Stimulated activated CD4-positive, alpha-beta T cell treated with anti-CD3 and anti-CD28 coated beads, TNF-alpha, amount 100 ng/mL, for 48 hours (primary cell): Measurements from ENCODE around the gene CFAP74.

Experiments used
- DNase-seq, 3 donors: peaks; one replicate each; pipeline ENCODE4 v3.0.0-alpha.2; 2020; ENCODE audit warnings: low read depth in 3 of 3

CFAP74 gene

DNA sequence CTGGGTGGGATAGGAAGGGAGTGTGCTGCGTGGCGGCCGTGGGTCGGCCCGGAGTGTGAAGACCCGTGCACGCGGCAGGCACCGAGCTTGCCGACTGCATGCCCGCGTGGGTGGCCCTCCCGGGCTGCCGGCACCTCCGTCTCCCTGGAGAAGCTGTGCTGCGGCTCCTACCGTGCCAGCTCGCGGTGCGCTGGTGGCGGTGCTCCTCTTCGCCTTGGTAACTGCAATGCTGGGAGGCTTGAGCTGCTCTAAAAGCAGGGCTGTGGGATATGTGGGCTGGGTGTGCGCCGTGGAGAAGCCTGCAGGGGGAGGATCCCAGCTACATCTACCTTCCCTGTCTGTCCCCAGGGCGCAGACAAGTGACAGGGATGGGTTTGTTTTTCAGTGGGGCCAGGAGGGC is 18.0 kb upstream of the CFAP74 start:
- DNase-seq = no peak

GRCh38 chr1:2020310-2020655 is 16.7 kb upstream of the CFAP74 start:
- no peak for DNase-seq

DNA sequence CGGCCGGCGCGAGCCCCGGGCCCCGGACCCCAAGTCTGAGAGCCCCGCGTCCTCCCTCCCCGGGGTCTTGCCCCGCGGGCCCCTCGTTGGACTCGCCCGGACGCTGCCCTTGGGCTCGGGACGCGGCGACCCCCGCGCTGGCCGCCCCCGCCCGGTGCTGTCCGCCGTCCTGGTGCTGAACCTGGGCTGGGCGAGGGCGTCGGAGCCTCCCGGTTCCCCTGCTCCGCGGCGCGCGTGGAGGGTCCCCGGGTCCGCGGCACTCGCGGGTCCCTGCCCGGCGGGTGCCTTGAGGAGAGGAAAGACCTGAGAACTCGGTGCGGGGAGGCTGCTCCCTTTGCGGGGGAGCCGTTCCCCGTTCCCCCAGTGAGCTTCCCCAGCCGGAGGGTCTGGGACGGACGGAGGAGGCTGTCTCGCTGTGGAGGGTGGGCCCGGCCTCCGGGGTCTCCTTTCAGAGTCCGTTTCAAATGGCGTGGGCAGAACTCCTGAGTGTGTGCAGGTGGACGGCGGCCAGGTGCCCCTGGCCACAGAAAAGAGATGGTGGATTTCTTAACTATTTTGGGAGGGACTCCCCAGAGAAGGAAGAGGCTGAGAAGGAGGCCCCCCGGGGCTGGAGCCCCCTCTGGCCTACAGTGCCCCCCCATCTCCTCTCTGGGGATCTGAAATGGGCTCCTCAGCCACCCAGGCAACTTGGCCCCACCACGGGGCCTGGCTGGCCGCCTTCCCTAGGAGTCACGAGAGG is 16.2 kb upstream of the CFAP74 start:
- DNase-seq = no peak

DNA sequence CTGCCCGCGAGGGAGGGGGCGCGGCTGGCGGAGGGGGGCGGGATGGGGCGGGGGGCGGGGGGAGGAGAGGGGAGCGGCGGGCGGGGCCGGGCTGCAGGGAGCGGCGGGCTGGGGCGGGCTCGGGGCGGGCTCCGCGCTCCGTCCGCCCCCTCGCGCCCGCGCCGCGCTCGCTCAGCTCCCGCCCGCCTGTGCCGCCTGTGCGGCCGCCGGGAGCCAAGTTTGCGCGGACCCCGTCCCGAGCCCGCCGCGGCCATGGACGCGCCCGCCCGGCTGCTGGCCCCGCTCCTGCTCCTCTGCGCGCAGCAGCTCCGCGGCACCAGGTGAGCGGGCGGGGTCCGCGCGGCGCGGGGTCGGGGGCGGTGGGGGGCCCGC is 15.6 kb upstream of the CFAP74 start, which contains the start of gene GABRD:
TSS of gene GABRD (plus strand) at position 174 of the 372 bp plus-strand sequence. CDS start at position 253, 79 bp downstream.
- no peak for DNase-seq

- DNase-seq = no peak
Measured at GRCh38 chr1:2018217-2019171, 14.9 kb upstream of the CFAP74 start.

DNA sequence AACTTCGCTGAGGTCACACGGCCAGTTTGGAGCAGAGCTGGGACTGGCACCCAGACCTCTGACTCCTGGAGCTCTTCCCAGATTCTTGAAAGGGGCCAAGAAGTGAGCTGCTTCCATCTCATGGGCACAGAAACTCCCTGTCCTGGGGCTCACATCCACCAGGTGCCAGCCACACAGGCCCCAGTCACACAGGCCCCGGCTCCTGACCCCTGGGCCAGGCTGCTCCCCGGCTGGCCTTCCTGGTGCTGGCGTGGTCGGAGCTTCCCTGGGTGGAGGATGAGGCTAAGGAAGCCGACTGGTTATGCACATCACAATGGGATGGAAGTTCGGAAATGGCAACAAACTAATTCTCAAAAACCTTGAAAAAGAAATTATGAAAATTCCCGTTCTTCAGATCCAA is 12.5 kb upstream of the CFAP74 start:
- no peak for DNase-seq

- no peak for DNase-seq
Measured at GRCh38 chr1:2014741-2015735, 11.5 kb upstream of the CFAP74 start.

GRCh38 chr1:2014181-2014580 is 10.6 kb upstream of the CFAP74 start:
- no peak for DNase-seq

DNA sequence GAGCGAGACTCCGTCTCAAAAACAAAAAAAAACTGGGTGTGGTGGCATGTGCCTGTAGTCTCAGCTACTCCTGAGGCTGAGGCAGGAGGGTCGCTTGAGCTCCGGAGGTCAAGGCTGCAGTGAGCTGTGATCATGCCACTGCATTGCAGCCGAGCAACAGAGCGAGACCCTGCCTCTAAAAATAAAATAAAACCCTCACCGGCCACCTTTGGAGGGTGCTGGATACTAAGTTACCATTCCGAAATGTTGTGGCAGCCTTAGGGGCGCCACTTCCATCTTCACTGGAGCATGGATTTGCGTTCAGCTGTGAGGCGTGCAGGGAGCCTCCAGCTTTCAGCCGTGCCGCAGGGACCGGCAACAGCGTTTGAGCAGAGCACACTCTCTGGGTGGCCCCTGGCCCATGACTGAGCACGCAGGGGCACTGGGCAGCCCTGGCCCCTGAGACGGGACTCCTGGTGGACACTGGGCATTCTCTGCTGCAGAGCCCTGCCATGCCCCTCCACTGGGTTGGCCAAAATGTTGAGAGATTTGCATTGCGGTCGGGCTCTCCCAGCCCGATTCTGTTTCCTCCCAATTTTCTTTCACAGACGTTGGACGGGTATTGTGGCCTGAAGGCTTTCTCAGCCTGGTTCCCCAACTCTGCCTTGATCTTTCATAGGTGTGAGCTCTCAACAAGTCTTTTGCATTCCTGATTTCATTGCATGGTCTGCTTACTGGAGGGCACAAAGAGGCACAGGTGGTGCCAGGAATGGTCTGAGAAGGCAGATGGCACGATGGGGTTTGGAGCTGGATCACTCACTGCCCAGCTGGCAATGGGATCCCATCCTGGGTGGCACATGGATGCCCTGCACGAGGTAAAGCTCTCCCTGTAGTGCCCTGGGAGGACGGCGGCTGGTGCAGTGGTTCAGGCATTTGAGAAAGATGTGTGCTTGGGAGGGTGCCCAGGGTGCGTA is 5.8 kb upstream of the CFAP74 start:
- DNase-seq = no peak

DNA sequence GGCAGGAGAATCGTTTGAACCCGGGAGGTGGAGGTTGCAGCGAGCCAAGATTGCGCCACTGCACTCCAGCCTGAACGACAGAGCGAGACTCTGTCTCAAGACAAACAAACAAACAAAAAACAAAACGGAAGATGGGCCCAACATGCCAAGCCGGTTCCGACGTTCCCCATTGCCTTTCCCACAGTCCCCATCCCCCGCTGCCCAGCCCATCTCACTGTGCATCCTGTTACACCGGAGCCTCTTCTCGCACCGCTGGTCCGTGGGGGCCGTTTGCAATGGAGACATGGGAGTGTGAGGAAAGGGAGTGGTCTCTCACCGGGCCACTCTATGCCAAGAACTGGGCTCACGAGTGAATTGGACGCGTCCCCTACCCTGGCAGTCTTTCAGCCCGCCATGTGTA is 1.3 kb upstream of the CFAP74 start:
- no peak for DNase-seq

GRCh38 chr1:2001773-2002411 is 1.7 kb downstream of the CFAP74 start:
- DNase-seq = no peak

GRCh38 chr1:2000850-2001249 is 2.7 kb downstream of the CFAP74 start:
- no peak for DNase-seq

GRCh38 chr1:2000432-2000831 is 3.2 kb downstream of the CFAP74 start:
- DNase-seq = no peak

- DNase-seq = no peak
Measured at GRCh38 chr1:1997576-1997975, 6.0 kb downstream of the CFAP74 start.

DNA sequence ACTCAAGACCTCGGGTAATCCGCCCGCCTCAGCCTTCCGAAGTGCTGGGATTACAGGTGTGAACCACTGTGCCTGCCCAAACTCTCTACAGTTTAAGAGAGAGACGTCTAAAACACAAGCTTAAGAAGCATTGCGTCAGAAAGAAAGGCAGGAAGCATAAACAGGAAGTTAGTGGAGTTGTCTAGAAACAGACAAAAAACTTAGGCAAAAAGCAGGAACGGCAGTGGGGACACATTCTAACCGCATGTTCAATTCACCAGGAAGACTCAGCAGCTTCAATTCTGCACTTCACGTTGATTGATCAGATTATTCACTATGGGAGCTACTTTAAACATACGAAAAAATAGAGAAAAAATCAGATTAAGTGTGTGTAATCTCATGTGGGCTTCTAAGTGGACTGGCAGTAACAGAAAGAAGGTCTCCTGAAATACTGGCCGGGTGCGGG is 7.4 kb downstream of the CFAP74 start:
- DNase-seq = no peak

DNA sequence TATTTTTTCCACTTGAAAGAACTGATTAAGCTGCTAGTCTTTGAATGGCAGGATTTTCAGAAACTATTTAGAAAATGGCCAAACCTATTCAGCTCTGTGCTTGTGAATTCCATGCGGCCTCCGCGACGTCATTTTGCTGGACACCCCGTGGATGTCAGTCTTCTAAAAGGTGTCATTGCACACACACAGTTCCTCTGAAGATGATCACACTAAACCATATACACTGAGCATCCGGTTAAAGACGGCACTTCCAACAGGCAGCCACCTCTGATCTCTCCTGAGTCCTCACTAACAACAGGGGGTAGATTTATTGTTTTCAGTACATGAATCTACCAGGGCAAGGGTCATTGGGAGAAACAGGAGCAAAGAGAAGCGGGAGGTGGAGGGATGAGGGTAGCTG is 9.1 kb downstream of the CFAP74 start:
- no peak for DNase-seq

DNA sequence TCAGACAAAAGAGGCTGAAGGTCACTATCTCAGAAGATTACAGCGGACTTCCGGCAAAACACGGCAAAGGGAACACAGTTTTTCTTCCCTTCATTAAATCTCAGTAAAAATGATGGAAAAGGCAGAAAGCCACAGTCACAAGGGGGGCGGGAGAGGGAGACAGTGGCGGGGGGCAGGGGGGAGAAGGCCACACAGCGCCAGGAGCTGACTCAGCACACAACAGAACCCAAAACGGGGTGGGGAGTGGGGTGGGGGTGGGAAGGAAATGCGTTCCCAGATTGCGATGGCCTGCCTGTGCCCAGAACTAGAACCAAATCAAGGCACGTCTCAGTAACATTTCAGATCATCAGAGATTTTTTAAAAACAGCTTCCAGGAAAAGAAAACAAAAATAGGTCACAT is 13.4 kb downstream of the CFAP74 start:
- no peak for DNase-seq

GRCh38 chr1:1989789-1990188 is 13.8 kb downstream of the CFAP74 start:
- no peak for DNase-seq

GRCh38 chr1:1989102-1989542 is 14.5 kb downstream of the CFAP74 start:
- DNase-seq = no peak
